ENCODE measurements around the gene MAX.

Gene MAX

DNA sequence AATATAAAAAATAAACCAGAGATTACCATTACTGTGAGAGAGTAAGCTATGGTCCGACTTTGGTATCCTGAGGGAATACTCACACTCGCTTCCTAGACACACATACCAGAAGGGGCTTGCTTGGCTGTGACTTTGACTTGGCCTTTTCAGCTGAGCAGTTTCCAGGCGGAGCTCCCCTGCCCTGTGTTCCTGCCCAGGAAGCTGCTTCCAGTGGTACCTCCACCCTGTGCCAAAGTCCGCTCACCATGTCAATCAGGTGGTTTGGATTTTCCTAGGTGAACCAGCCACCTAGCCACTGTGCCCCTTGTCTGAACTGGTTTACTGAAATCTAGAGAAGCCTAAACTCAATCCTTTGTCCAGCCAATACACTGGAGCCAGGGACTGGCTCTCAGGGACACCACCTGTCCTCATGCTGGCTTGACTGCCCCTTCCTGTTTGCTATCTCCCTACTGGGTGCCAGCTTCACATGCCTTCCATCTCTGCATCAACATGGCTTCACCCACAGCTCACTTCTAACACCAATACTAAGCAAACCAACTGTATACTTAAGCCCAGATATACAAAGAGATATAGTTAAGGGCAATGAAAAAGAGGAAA, 28.6 kb downstream of the MAX start:
- DNase-seq (ENCODE audit: low read depth), result no peak

DNA sequence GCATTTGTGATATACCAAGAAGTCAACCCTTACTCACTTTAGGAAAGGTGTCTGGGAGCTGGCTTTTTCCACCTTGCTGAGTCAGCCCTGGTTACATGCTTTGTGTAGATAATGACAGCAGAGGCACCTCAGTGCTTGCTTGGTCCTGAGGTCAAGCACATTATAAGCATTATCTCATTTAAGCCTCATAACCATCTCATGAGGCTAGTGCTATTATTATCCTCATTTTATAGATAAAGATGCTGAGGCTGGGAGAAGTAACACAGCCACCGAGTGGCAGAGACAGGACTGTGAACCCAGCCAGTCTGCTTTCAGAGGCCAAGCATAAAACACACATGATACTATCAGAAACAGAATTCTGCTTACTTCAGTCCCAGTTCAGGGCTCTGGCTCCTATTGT, 29.4 kb downstream of the MAX start:
- no peak for DNase-seq (ENCODE audit: low read depth)

DNA sequence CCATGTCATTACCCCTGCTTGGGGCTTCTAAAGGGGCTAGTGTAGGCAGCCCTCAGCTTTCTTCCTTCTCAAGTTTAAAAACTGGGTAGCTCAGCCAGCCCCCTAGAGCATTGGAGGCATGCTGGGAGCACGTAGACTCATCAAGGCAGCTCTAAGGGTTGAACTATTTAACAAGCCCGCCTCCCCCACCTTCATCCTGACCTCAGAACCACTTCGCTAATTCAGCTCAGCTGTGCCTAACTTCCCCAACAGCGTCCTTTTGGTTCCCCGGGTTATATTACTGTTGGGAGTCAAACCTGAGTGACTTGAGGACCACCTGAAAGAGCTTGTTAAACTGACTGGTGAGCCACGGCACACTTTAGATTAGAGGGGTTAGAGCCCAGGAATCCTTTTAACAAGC, 30.1 kb downstream of the MAX start:
- no peak for DNase-seq (ENCODE audit: low read depth)

GRCh38 chr14:65071544-65071943, 30.8 kb downstream of the MAX start:
- DNase-seq (ENCODE audit: low read depth), result no peak

DNA sequence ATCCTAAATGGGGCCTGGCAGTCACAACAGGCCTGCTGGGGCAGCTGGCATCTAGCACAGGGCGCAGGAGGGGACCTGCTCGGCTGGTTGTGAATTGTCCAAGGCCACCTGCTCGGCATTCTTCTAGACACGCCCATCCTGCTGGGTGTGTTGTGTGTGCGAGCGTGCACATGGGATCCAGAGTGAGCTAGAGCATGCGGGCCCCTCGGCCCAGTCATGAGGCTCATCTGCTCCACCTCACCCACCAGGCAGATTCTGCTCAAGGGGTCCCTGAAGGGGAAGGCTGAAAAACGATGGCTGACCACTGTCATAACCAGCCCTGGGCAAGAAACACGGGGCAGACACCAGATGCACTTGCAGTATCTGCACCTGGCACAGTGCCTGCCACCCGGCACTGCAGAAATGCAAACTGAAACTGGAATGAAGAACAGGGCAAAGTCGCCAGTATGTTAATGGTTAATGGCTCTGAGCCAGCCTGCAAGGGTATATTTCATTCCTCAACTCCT, 31.8 kb downstream of the MAX start:
- DNase-seq (ENCODE audit: low read depth), result no peak

- no peak for DNase-seq (ENCODE audit: low read depth)
Observed at GRCh38 chr14:65069874-65070413, 32.4 kb downstream of the MAX start.

- DNase-seq (ENCODE audit: low read depth), result no peak
Observed at GRCh38 chr14:65065719-65066118, 36.6 kb downstream of the MAX start.

GRCh38 chr14:65062096-65063075, 39.9 kb downstream of the MAX start:
- no peak for DNase-seq (ENCODE audit: low read depth)

DNA sequence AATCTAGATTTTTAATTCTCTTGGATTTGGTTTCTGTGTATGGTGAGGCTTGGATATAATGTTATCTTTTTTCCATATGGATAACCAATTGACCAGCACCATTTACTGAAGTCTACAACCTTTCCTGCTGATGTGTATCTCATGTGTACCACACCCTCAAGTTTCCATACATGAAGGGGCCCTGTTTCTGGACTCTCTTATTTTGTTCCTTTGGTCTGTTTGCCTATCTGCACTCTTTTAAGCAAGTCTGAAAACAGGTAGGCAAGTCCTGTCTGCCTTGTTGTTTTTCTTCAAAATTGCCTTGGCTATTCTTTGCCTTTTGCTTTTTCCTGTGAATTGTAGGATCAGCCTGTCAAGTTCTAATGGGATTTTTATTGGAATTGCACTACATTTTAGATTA, 44.6 kb downstream of the MAX start:
- no peak for DNase-seq (ENCODE audit: low read depth)

DNA sequence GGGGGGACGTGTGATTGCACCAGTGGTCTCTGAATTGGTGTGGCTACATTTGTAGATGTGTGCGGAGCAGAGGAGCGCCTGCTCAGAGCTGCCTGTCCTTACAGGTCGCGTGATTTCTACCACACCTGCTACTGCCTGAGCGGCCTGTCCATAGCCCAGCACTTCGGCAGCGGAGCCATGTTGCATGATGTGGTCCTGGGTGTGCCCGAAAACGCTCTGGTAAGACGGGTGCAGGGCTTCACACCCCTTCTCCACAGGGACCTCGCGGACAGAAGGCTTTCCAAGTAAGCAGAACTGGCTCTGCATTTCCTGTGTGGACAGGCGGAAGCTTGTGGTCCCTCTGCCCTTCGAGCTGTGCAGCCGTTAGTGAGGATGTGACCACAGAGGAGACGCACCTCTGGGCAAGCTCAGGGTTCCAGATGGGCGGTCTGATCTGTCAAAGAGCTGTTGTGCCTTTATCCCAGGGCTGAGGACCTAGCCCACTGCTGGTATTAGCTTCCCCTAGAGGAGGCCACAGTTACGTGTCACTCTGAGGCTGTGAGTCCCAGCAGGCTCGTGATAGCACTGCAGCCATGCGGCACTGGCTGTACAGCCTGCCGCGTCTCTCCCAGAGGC, 47.7 kb downstream of the MAX start:
- DNase-seq (ENCODE audit: low read depth), result no peak

GRCh38 chr14:65053466-65053865, 48.9 kb downstream of the MAX start:
- no peak for DNase-seq (ENCODE audit: low read depth)

DNA sequence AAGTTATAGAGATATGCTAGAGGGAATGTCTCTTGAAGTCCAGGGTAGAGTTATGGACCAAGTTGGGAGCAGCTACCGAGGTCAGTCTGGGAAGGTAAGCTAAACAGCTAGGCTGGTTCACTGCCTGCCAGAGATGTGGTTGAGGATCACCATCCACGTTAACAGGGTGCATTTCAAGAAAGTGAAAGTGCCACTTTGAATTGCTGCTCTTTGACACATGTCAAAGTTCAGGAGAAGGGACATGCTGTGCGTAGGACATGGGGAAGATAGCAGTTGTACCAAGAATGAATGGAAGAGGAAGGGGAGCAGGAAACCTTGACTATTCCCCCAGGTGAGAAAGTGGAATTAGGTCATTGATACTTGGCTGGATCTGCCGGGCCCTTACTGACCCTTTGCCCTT, 49.5 kb downstream of the MAX start:
- DNase-seq (ENCODE audit: low read depth), result no peak

DNA sequence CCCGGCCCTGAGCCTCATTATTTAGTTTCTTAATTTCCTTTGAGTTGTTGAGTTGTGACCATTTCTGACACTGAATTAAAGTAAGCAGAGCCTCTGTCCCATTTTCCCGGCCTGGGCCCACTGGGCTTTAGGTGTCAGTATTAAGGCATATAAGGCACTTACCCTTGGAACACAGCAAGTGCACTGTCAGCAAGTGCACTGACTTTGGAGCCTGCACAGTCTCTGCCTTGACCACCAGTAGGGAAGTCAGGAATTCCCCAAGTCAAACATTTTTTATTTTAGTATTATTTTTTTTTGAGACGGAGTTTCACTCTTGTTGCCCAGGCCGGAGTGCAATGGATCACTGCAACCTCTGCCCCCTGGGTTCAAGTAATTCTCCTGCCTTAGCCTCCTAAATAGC, 56.6 kb downstream of the MAX start:
- no peak for DNase-seq (ENCODE audit: low read depth)

GRCh38 chr14:65045006-65045405, 57.3 kb downstream of the MAX start:
- no peak for DNase-seq (ENCODE audit: low read depth)

DNA sequence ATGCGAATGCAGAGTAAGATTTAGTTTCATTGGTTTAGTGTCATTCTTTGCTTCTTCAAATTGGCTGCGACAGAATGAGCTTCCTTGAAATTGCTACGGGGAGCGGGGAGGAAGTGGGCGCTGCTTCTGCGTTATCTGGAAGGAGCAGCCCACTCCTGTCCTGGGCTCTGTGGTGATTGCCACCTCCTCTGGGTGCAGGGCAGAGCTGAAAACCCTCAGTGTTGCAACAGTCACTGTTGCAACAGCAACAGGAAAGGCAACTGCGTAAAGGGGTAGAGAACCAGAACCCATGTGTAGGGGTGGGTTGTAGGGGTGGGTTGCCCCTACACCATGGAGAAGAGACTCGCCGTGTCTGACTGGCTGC, 57.7 kb downstream of the MAX start:
- no peak for DNase-seq (ENCODE audit: low read depth)

GRCh38 chr14:65043893-65044595, 58.3 kb downstream of the MAX start:
- no peak for DNase-seq (ENCODE audit: low read depth)

GRCh38 chr14:65042731-65043372, 59.5 kb downstream of the MAX start:
- DNase-seq (ENCODE audit: low read depth), result no peak

DNA sequence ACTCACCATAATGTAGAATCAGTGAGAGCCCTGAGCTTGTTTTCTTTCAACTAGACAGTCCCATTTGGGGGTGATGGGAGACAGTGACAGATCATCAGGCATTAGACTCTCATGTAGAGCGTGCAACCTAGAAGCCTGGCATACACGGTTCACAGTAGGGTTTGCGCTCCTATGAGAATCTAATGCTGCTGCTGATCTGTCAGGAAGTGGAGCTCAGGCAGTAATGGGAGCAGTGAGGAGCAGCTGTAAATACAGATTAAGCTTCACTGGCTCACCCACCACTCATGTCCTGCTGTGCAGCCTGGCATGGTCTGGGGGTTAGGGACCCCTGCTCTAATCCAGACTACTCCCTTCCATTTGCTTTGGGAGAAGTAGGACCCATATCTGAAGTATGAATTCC, 60.0 kb downstream of the MAX start:
- no peak for DNase-seq (ENCODE audit: low read depth)

GRCh38 chr14:65041434-65041915, 60.8 kb downstream of the MAX start:
- DNase-seq (ENCODE audit: low read depth), result no peak

DNA sequence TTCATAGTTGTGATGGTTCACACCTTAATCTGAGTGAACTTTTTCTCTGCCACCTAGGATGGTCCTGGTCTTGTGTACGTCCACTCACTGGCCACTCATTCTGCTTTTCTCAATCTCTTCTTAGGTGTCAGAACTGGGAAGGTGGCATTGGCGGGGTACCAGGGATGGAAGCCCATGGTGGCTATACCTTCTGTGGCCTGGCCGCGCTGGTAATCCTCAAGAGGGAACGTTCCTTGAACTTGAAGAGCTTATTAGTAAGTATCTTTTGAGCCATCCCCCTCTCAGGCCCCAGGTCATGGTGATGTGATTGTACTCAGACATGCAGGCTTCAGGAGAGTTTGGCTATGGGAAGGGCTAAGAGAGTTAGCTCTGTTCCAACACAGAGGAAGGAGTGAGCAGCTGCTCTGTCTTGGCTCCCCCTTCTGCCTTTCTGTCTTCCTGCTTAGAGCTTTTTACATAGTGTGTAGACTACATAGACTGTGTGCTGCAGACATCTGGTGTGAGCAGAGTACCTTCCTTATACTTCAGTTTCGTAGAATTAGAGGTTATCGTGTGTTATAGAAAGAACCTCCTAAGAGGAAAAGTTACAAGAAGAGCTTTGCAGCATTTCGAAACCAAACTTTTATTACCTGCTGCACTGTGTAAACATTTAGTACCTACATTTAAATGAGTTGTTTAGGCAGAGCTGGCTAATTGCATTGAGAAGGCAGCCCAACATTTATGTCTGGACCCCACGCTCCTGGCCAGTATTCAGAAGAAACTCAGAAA, 61.5 kb downstream of the MAX start:
- no peak for DNase-seq (ENCODE audit: low read depth)

DNA sequence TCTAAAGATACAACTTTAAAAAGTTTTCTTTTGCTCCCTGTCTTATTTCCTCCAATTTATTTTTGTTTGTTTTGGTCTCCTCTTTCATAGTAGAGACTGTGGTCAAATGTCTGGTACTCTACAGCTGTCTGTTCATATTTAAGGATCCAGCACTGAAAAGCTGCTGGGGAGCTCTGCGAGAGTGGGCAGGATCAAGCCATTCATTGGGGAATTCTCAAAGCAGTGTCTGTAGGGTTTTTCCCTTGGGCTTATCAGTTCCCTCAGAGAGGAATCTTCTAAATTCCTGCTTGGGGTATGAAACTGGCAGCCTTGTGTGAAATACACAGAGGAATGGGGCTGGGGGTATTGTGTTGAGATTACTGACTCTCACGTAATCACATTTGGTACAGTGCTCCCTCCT, 63.4 kb downstream of the MAX start:
- no peak for DNase-seq (ENCODE audit: low read depth)
